GM12878 (cell line): ENCODE results near the gene CEP128. TPM values are rescaled to one million over a fixed set of nuclear protein-coding genes. Genes with fewer than 3 reads are reported as not detected.
A peak's percentile ranks its signal among the peaks of the same experiment; 100 is the strongest.

Experiments used
- CBX5 ChIP-seq: sonication (generic); IDR thresholded peaks from 2 replicates; pipeline ENCODE4 v1.6.1; 2016; ENCODE audit warnings: low read depth, moderate library complexity, mild to moderate bottlenecking, inconsistent platforms
- ESRRA ChIP-seq: IDR thresholded peaks from 2 replicates; pipeline ENCODE4 v1.6.1; 2012; ENCODE audit warnings: mild to moderate bottlenecking, low read length, improper control_type of control experiment
- EZH2 ChIP-seq: IDR thresholded peaks from 2 replicates; pipeline ENCODE4 v1.6.1; 2012; ENCODE audit warnings: low read depth, mild to moderate bottlenecking, control low read depth, inconsistent platforms, low read length, borderline replicate concordance; ENCODE audit not compliant: control insufficient read depth
- FOXK2 ChIP-seq: fragments of 450-650 bp; IDR thresholded peaks from 2 replicates; pipeline ENCODE4 v1.6.1; 2017; ENCODE audit warnings: mild to moderate bottlenecking, moderate library complexity
- FOXM1 ChIP-seq: IDR thresholded peaks from 2 replicates; pipeline ENCODE4 v1.6.1; 2012; ENCODE audit warnings: low read depth, mild to moderate bottlenecking, inconsistent platforms, low read length, moderate library complexity
- GATAD2B ChIP-seq: fragments of 450-650 bp; conservative IDR thresholded peaks from 2 replicates; pipeline ENCODE4 v1.6.1; 2017; ENCODE audit warnings: low read depth, mild to moderate bottlenecking, moderate library complexity
- JUND ChIP-seq: IDR thresholded peaks from 2 replicates; pipeline ENCODE4 v1.6.1; 2012; ENCODE audit warnings: low read depth, mild to moderate bottlenecking, low read length, improper control_type of control experiment, moderate library complexity
- LARP7 ChIP-seq: fragments of 450-650 bp; IDR thresholded peaks from 2 replicates; pipeline ENCODE4 v1.6.1; 2017; ENCODE audit warnings: mild to moderate bottlenecking
- MEF2B ChIP-seq: fragments of 450-650 bp; IDR thresholded peaks from 2 replicates; pipeline ENCODE4 v1.6.1; 2018; ENCODE audit warnings: mild to moderate bottlenecking, moderate library complexity; ENCODE audit not compliant: partially characterized antibody, poor library complexity, severe bottlenecking
- MTA2 ChIP-seq: fragments of 450-650 bp; IDR thresholded peaks from 2 replicates; pipeline ENCODE4 v1.6.1; 2016; ENCODE audit warnings: low read depth, mild to moderate bottlenecking, moderate library complexity
- MTA3 ChIP-seq: IDR thresholded peaks from 2 replicates; pipeline ENCODE4 v1.6.1; 2012; ENCODE audit warnings: low read length, inconsistent platforms, borderline replicate concordance
- MYB ChIP-seq: fragments of 150-350 bp; IDR thresholded peaks from 2 replicates; pipeline ENCODE4 v1.6.1; 2014; ENCODE audit warnings: mild to moderate bottlenecking, low read depth, low read length, borderline replicate concordance
- NFYB ChIP-seq: IDR thresholded peaks from 2 replicates; pipeline ENCODE4 v1.6.1; 2011; ENCODE audit warnings: low read depth, mild to moderate bottlenecking, low read length, improper control_type of control experiment, moderate library complexity; ENCODE audit not compliant: insufficient read depth
- POLR2AphosphoS5 ChIP-seq: IDR thresholded peaks from 2 replicates; pipeline ENCODE4 v1.6.1; 2011; ENCODE audit warnings: mild to moderate bottlenecking, low read length, inconsistent platforms
- RAD51 ChIP-seq: fragments of 450-650 bp; IDR thresholded peaks from 2 replicates; pipeline ENCODE4 v1.6.1; 2016; ENCODE audit warnings: moderate library complexity, mild to moderate bottlenecking, inconsistent platforms
- RB1 ChIP-seq: fragments of 450-650 bp; formaldehyde crosslinking; IDR thresholded peaks from 2 replicates; pipeline ENCODE4 v1.6.1; 2017; ENCODE audit warnings: mild to moderate bottlenecking, borderline replicate concordance
- RCOR1 ChIP-seq: conservative IDR thresholded peaks from 2 replicates; pipeline ENCODE4 v1.6.1; 2012; ENCODE audit warnings: low read depth, low read length, improper control_type of control experiment
- SMAD1 ChIP-seq: fragments of 450-650 bp; IDR thresholded peaks from 2 replicates; pipeline ENCODE4 v1.6.1; 2018; ENCODE audit warnings: mild to moderate bottlenecking, low read depth; ENCODE audit not compliant: partially characterized antibody
- SUZ12 ChIP-seq: fragments of 200-600 bp; sonication (generic); IDR thresholded peaks from one replicate; pipeline ENCODE4 v1.6.1; 2018; ENCODE audit warnings: antibody characterized with exemption, mild to moderate bottlenecking; ENCODE audit not compliant: unreplicated experiment
- TCF12 ChIP-seq: IDR thresholded peaks from 2 replicates; pipeline ENCODE4 v1.6.1; 2011; ENCODE audit warnings: low read depth, mild to moderate bottlenecking, low read length
- ZSCAN29 ChIP-seq: fragments of 450-650 bp; IDR thresholded peaks from 2 replicates; pipeline ENCODE4 v1.6.1; 2017; ENCODE audit warnings: mild to moderate bottlenecking, moderate library complexity
- polyA plus RNA-seq, 11 experiments: library from polyadenylated mRNA; depleted of rRNA in 4 of 11; unstranded in 6 of 11; stranded (reverse) in 5 of 11; fragments of >200 nt; fragmentation: Nextera tagmentation in 4 of 11; fragmentation: Illumina TruSeq in 1 of 11; extraction: Ambion mirVana in 4 of 11; extraction: Trizol in 1 of 11; gene quantifications; 1 replicate in 1 of 11; 2 replicates in 10 of 11; pipeline versions ENCODE4 v1.2.1 to v1.2.3, GENCODE V29; 2011 to 2016; ENCODE audit warnings: inconsistent platforms in 2 of 11, missing spikeins in 2 of 11, low read depth in 1 of 11
- total RNA-seq, 4 experiments: library from RNA; depleted of rRNA in 3 of 4; stranded (reverse); fragments of >200 nt in 3 of 4; fragmentation: Illumina TruSeq in 1 of 4; extraction: Trizol in 1 of 4; gene quantifications; 2 replicates each; pipeline versions ENCODE4 v1.2.1 to v1.2.3, GENCODE V29; 2013 to 2021
- TF ChIP-seq, protein P1 (sequence below): fragments of 450-650 bp; formaldehyde crosslinking; IDR thresholded peaks from 2 replicates; pipeline ENCODE4 v1.4.0; 2020; ENCODE audit warnings: mild to moderate bottlenecking, moderate library complexity
- TF ChIP-seq, protein P2 (sequence below): fragments of 450-650 bp; IDR thresholded peaks from 2 replicates; pipeline ENCODE4 v1.6.1; 2017; ENCODE audit warnings: low read depth, mild to moderate bottlenecking, moderate library complexity
- TF ChIP-seq, protein P3 (sequence below): fragments of 450-650 bp; IDR thresholded peaks from 2 replicates; pipeline ENCODE4 v1.6.1; 2016; ENCODE audit warnings: mild to moderate bottlenecking
- TF ChIP-seq, protein P4 (sequence below): IDR thresholded peaks from 2 replicates; pipeline ENCODE4 v1.6.1; 2011; ENCODE audit warnings: mild to moderate bottlenecking, low read depth, low read length, moderate library complexity; ENCODE audit not compliant: insufficient replicate concordance

The CEP128 gene
- total and polyA plus RNA-seq, 10 of the 15 experiments (the other 5 are each of a cell fraction or from before 2014, with no cell fraction given) = 1.1 to 6.7 (median 3.4) TPM

DNA sequence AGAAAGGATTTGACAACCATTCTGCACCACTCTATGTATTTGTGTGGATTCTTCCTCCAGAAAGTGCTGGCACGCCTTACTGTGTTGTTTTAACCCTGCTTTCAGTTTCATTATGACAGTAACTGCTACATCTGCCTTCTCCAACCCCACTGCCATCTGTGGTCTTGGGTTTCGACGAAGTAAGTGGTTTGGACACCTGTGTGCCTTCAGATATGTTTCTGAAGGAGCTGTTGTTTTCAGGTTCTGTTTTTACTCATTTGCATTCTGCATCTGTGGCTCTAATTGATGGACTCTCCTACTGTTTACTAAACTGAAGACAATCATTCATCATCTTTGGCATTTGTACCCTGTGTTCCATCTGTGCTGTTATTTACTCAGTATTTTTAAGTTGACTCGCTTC is 18.0 kb upstream of the CEP128 start (continued):
- TF ChIP-seq, protein P1, sequence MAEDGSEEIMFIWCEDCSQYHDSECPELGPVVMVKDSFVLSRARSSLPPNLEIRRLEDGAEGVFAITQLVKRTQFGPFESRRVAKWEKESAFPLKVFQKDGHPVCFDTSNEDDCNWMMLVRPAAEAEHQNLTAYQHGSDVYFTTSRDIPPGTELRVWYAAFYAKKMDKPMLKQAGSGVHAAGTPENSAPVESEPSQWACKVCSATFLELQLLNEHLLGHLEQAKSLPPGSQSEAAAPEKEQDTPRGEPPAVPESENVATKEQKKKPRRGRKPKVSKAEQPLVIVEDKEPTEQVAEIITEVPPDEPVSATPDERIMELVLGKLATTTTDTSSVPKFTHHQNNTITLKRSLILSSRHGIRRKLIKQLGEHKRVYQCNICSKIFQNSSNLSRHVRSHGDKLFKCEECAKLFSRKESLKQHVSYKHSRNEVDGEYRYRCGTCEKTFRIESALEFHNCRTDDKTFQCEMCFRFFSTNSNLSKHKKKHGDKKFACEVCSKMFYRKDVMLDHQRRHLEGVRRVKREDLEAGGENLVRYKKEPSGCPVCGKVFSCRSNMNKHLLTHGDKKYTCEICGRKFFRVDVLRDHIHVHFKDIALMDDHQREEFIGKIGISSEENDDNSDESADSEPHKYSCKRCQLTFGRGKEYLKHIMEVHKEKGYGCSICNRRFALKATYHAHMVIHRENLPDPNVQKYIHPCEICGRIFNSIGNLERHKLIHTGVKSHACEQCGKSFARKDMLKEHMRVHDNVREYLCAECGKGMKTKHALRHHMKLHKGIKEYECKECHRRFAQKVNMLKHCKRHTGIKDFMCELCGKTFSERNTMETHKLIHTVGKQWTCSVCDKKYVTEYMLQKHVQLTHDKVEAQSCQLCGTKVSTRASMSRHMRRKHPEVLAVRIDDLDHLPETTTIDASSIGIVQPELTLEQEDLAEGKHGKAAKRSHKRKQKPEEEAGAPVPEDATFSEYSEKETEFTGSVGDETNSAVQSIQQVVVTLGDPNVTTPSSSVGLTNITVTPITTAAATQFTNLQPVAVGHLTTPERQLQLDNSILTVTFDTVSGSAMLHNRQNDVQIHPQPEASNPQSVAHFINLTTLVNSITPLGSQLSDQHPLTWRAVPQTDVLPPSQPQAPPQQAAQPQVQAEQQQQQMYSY (CRISPR knock-in tag) = no peak
- TF ChIP-seq SMAD1 (no peak), MTA3 (peak; percentile 92; the same call in 1 of the 2 replicates), ZSCAN29 (no peak), SUZ12 (no peak), JUND (peak; percentile 92), POLR2AphosphoS5 (peak; percentile 46; the same call in 1 of the 2 replicates), CBX5 (peak; percentile 60), FOXM1 (peak; percentile 97), MTA2 (peak; percentile 94), ESRRA (no peak), NFYB (no peak), EZH2 (no peak), RCOR1 (peak; percentile 71; the same call in 1 of the 2 replicates), GATAD2B (peak; percentile 56), MYB (peak; percentile 73; the same call in 1 of the 2 replicates), FOXK2 (peak; percentile 73), MEF2B (peak; percentile 64), RAD51 (no peak), RB1 (no peak), TCF12 (peak; percentile 100), LARP7 (no peak)
- TF ChIP-seq, protein P2, sequence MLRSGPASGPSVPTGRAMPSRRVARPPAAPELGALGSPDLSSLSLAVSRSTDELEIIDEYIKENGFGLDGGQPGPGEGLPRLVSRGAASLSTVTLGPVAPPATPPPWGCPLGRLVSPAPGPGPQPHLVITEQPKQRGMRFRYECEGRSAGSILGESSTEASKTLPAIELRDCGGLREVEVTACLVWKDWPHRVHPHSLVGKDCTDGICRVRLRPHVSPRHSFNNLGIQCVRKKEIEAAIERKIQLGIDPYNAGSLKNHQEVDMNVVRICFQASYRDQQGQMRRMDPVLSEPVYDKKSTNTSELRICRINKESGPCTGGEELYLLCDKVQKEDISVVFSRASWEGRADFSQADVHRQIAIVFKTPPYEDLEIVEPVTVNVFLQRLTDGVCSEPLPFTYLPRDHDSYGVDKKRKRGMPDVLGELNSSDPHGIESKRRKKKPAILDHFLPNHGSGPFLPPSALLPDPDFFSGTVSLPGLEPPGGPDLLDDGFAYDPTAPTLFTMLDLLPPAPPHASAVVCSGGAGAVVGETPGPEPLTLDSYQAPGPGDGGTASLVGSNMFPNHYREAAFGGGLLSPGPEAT = peak; percentile 58; the same call in 1 of the 2 replicates
- TF ChIP-seq, protein P3, sequence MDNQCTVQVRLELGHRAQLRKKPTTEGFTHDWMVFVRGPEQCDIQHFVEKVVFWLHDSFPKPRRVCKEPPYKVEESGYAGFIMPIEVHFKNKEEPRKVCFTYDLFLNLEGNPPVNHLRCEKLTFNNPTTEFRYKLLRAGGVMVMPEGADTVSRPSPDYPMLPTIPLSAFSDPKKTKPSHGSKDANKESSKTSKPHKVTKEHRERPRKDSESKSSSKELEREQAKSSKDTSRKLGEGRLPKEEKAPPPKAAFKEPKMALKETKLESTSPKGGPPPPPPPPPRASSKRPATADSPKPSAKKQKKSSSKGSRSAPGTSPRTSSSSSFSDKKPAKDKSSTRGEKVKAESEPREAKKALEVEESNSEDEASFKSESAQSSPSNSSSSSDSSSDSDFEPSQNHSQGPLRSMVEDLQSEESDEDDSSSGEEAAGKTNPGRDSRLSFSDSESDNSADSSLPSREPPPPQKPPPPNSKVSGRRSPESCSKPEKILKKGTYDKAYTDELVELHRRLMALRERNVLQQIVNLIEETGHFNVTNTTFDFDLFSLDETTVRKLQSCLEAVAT = no peak
- TF ChIP-seq, protein P4, sequence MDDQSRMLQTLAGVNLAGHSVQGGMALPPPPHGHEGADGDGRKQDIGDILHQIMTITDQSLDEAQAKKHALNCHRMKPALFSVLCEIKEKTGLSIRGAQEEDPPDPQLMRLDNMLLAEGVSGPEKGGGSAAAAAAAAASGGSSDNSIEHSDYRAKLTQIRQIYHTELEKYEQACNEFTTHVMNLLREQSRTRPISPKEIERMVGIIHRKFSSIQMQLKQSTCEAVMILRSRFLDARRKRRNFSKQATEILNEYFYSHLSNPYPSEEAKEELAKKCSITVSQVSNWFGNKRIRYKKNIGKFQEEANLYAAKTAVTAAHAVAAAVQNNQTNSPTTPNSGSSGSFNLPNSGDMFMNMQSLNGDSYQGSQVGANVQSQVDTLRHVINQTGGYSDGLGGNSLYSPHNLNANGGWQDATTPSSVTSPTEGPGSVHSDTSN = peak; percentile 58
